Effector memory CD4-positive, alpha-beta T cell (primary cell): Measurements from ENCODE around the gene FUT8.

Experiments
- DNase-seq, 3 donors: peaks; one replicate each; pipeline ENCODE4 v3.0.0-alpha.2; 2020
- H3K27ac ChIP-seq: 2 replicates; pipeline ENCODE4 v1.7.0; 2013; ENCODE audit warnings: mild to moderate bottlenecking, low read length, moderate library complexity; ENCODE audit not compliant: insufficient read depth, poor library complexity, severe bottlenecking
- H3K27me3 ChIP-seq: replicated peaks from 2 replicates; pipeline ENCODE4 v1.7.0; 2013; ENCODE audit warnings: mild to moderate bottlenecking, low read length; ENCODE audit not compliant: insufficient read depth, control insufficient read depth, poor library complexity, severe bottlenecking
- H3K36me3 ChIP-seq: 2 replicates; pipeline ENCODE4 v1.7.0; 2013; ENCODE audit warnings: mild to moderate bottlenecking, low read length, moderate library complexity; ENCODE audit not compliant: control insufficient read depth, insufficient read depth
- H3K4me1 ChIP-seq: 2 replicates; pipeline ENCODE4 v1.7.0; 2013; ENCODE audit warnings: low read length, mild to moderate bottlenecking; ENCODE audit not compliant: control insufficient read depth, insufficient read depth, poor library complexity, severe bottlenecking
- H3K4me3 ChIP-seq: 2 replicates; pipeline ENCODE4 v1.7.0; 2013; ENCODE audit warnings: low read length, low read depth, mild to moderate bottlenecking; ENCODE audit not compliant: insufficient read depth, poor library complexity, severe bottlenecking
- H3K9me3 ChIP-seq: 2 replicates; pipeline ENCODE4 v1.7.0; 2013; ENCODE audit warnings: mild to moderate bottlenecking, low read length, moderate library complexity; ENCODE audit not compliant: control insufficient read depth

The FUT8 gene

DNA sequence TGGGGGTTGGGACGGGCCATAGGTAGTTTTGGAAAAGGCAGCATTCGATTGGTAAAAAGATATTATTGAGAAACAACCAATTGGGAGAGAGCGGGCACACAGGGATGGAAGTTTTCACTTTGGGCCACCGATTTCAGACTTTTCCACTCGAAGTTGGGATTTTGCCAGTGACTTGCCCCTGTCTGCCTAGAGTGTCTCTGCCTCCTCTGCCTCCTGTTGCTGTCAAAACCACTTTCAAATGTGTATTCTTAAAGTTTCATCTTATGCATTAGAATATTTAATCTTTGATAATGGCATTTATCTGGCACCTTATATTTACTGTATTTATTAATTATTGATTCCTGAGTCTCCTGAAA lies 182.3 kb downstream of the FUT8 start:
- Histone ChIP-seq H3K36me3 (no peaks in the 10 kb centered on the region), H3K4me1 (no peaks in the 10 kb centered on the region), H3K27ac (no peak overlapping the region), H3K4me3 (no peak overlapping the region), H3K27me3 (no peaks in the 10 kb centered on the region), H3K9me3 (no peaks in the 10 kb centered on the region)
- DNase-seq: no peak

DNA sequence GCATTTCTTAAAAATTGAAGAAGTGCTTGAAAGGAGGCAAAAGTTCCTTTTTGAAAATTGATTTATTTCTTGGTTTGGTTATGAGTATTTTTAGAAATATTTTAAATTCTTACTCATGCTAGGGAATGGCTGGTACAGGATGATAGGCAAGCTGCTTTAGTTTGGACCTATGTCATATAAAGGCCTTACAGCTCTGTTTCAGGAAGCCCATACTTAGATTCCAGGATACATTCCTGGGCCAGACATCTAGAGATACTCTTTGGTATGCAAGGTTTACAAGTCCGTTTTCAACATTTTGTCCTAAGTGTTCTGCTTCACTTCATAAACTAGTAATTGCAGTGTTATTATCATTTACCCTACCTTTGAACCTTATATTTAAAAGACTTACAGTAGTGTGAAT lies 186.8 kb downstream of the FUT8 start:
- no peak for DNase-seq
- H3K27me3 ChIP-seq: no peaks in the 10 kb centered on the region
- no peaks in the 10 kb centered on the region for H3K9me3 ChIP-seq
- H3K36me3 ChIP-seq: no peaks in the 10 kb centered on the region
- no peak overlapping the region for H3K4me3 ChIP-seq
- no peak overlapping the region for H3K27ac ChIP-seq
- H3K4me1 ChIP-seq: no peaks in the 10 kb centered on the region

- H3K27me3 ChIP-seq: no peaks in the 10 kb centered on the region
- H3K36me3 ChIP-seq: no peaks in the 10 kb centered on the region
- no peaks in the 10 kb centered on the region for H3K9me3 ChIP-seq
Measured at GRCh38 chr14:65600742-65601141, 188.2 kb downstream of the FUT8 start.

DNA sequence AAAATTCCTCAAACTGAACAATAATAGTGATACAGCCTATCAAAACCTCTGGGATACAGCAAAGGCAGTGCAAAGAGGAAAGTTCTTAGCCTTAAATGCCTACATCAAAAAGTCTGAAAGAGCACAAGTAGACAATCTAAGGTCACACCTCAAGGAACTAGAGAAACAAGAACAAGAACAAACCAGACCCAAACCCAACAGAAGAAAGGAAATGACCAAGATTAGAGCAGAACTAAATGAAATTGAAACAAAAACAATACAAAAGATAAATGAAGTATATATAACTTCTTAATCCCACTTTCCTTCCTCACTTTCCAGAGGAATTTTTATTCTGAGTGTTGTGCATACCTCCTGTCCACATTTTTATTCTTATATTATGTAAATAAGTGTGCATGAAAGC lies 192.0 kb downstream of the FUT8 start:
- no peak for DNase-seq
- no peaks in the 10 kb centered on the region for H3K27me3 ChIP-seq
- no peaks in the 10 kb centered on the region for H3K4me1 ChIP-seq
- H3K9me3 ChIP-seq: no peaks in the 10 kb centered on the region
- H3K4me3 ChIP-seq: no peak overlapping the region
- no peaks in the 10 kb centered on the region for H3K36me3 ChIP-seq
- H3K27ac ChIP-seq: no peak overlapping the region

More at GRCh38 chr14:65600742-65601141, 188.2 kb downstream of the FUT8 start:
- no peak for DNase-seq
- Histone ChIP-seq H3K4me3 (no peak overlapping the region), H3K27ac (no peak overlapping the region), H3K4me1 (no peaks in the 10 kb centered on the region)

DNA sequence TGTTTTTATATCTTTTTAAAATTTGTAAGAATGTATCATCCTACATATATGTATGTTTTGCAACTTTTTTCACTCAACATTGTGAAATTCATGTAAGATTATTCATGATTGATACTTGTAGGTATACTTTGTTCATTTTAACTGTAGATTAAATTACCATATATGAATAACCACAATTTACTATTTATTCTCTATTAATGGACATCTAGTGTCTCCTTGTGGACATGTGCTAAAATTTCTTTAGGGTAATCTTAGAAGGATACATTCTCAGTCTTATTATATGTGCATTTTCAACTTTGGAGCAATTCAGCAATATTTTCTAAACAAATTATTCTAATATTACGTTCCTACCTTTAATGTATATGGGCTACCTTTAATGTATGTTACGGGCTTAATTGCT lies 192.4 kb downstream of the FUT8 start:
- Histone ChIP-seq H3K4me1 (no peaks in the 10 kb centered on the region), H3K27ac (no peak overlapping the region), H3K9me3 (no peaks in the 10 kb centered on the region), H3K36me3 (no peaks in the 10 kb centered on the region), H3K4me3 (no peak overlapping the region), H3K27me3 (no peaks in the 10 kb centered on the region)
- DNase-seq: no peak

DNA sequence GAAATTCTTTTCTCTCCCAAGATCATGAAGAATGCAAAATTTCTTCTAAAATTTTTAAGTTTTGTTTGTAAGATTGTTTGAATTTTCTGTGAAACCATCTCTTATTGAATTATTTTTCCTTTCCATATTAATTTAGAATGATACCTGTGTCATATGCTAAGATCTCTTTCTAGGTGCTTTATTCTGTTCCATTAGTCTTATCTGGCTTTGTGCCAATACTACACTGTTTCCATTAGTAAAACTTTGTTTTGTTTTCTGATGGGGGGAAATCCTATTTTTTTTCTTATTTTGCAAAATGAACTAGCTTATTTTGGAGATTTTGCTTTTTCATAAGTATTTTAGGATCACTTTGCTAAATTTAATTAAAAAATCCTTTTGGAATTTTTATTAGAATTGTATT lies 193.9 kb downstream of the FUT8 start:
- H3K36me3 ChIP-seq: no peaks in the 10 kb centered on the region
- DNase-seq: no peak
- H3K4me3 ChIP-seq: no peak overlapping the region
- H3K27ac ChIP-seq: no peak overlapping the region
- H3K4me1 ChIP-seq: no peaks in the 10 kb centered on the region
- H3K9me3 ChIP-seq: no peaks in the 10 kb centered on the region
- no peaks in the 10 kb centered on the region for H3K27me3 ChIP-seq

DNA sequence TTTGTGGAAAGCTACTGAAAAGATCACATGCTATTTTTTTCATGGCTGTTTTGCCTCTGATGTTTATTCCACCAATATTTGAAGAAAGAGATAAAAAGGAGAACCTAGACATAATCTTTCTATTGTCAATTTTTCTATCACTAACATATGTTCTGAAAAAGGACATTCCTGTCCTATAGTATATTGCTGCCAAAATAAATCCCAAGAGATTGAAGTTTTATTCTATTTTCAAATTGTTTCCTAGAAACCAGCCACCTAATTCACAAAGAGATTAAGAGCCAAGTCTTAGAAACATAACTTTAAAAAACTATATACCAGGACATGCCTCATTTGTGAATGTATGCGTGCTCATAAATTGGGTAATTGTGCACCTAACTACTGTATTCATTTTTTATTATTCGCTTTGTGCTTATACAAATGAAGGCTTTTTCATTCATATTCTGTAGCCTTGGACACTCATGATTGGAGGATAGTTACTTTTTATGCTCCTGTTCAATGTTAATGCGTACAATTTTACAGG lies 200.7 kb downstream of the FUT8 start:
- Histone ChIP-seq H3K4me1 (no peaks in the 10 kb centered on the region), H3K4me3 (no peak overlapping the region), H3K36me3 (peaks cover 8% of the 10 kb centered on the region), H3K27me3 (no peaks in the 10 kb centered on the region), H3K27ac (no peak overlapping the region), H3K9me3 (no peaks in the 10 kb centered on the region)
- DNase-seq: no peak

DNA sequence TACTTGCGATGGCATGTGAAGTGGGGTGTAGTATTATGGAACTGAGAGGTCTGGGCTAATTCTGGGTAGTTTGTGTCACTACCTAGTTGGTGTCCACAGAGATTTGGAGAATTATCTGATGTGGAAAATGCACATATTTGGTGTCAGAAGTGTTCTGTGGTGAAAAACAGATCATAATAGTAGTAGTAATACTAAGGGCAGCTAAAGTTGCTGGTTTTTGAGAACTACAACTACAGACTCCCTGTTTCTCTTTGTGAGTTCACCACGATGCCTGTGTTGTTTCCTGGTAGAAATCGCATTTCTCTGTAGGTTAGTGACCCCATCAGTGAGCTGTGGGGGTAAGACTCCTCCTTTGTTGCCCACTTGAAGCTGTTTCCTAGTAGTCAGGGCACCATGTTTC lies 206.5 kb downstream of the FUT8 start:
- H3K9me3 ChIP-seq: no peaks in the 10 kb centered on the region
- no peak for DNase-seq
- H3K4me3 ChIP-seq: no peak overlapping the region
- no peaks in the 10 kb centered on the region for H3K27me3 ChIP-seq
- no peak overlapping the region for H3K27ac ChIP-seq
- no peaks in the 10 kb centered on the region for H3K4me1 ChIP-seq
- peaks cover 12% of the 10 kb centered on the region for H3K36me3 ChIP-seq

GRCh38 chr14:65620195-65620594 lies 207.7 kb downstream of the FUT8 start:
- no peak for DNase-seq
- H3K27ac ChIP-seq: no peak overlapping the region
- H3K4me1 ChIP-seq: no peaks in the 10 kb centered on the region
- H3K9me3 ChIP-seq: no peaks in the 10 kb centered on the region
- no peak overlapping the region for H3K4me3 ChIP-seq
- no peaks in the 10 kb centered on the region for H3K27me3 ChIP-seq
- H3K36me3 ChIP-seq: peaks cover 12% of the 10 kb centered on the region

DNA sequence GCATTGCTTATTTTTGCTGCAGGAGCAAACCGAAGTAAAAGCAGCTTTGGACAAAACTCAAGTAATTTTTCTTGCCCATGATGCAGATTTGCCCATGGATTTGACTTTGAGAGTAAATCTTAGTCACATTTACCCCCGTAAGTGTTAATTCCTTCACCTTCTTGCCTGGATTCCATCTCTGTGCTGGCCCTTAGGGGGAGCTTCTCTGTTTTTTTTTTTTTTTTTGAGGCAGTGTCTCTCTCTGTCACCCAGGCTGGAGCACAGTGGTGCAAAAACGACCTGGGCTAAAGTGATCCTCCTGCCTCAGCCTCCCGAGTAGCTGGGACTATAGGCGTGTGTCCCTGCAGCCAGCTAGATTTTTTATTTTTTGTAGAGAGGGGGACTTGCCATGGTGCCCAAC lies 210.2 kb downstream of the FUT8 start:
- Histone ChIP-seq H3K27me3 (no peaks in the 10 kb centered on the region), H3K4me1 (no peaks in the 10 kb centered on the region), H3K9me3 (no peaks in the 10 kb centered on the region), H3K4me3 (no peak overlapping the region), H3K27ac (no peak overlapping the region), H3K36me3 (peaks cover 4% of the 10 kb centered on the region)
- DNase-seq: no peak

GRCh38 chr14:65623759-65624158 lies 211.2 kb downstream of the FUT8 start:
- no peaks in the 10 kb centered on the region for H3K4me1 ChIP-seq
- H3K27me3 ChIP-seq: no peaks in the 10 kb centered on the region
- no peaks in the 10 kb centered on the region for H3K9me3 ChIP-seq
- DNase-seq: no peak
- H3K4me3 ChIP-seq: no peak overlapping the region
- H3K36me3 ChIP-seq: no peaks in the 10 kb centered on the region
- no peak overlapping the region for H3K27ac ChIP-seq
